Prostate gland (tissue), 2 donors: Measurements from ENCODE around the gene FAM151B. TPM values are rescaled to one million over a fixed set of nuclear protein-coding genes. Genes with fewer than 3 reads are reported as not detected.
"Not testable (repeated sequence)": the region's sequence is repeated elsewhere in the genome, so short reads cannot be mapped to it uniquely, and the experiment has no call there.

ENCODE experiments used
- DNase-seq: peaks from one replicate; pipeline ENCODE4 v3.0.0-alpha.2; 2019; ENCODE audit warnings: low spot score
- H3K27ac ChIP-seq, 2 donors: fragments of 200-600 bp; sonication (generic); 2 replicates each; pipeline ENCODE4 v1.5.1; 2017 to 2019
- H3K27me3 ChIP-seq: fragments of 200-600 bp; sonication (generic); replicated peaks from 2 replicates; pipeline ENCODE4 v1.5.1; 2019; ENCODE audit not compliant: insufficient read depth
- H3K36me3 ChIP-seq, 2 donors: fragments of 200-600 bp; sonication (generic); 1 replicate in 1 of 2; 2 replicates in 1 of 2; pipeline versions ENCODE4 v1.5.1 to v1.8.1; 2017 to 2019
- H3K4me1 ChIP-seq: fragments of 200-600 bp; sonication (generic); replicated peaks from 2 replicates; pipeline ENCODE4 v1.5.1; 2019
- H3K4me3 ChIP-seq, 2 donors: fragments of 200-600 bp; sonication (generic); 2 replicates each; pipeline ENCODE4 v1.5.1; 2017 to 2019
- H3K9me3 ChIP-seq: fragments of 200-600 bp; sonication (generic); 2 replicates; pipeline ENCODE4 v1.5.1; 2017
- CTCF ChIP-seq, 4 experiments: fragments of 200-600 bp in 2 of 4; fragments of 450-650 bp in 2 of 4; sonication (generic) in 2 of 4; IDR thresholded peaks; 1 replicate in 3 of 4; 2 replicates in 1 of 4; pipeline ENCODE4 v1.5.1; 2016 to 2019; ENCODE audit warnings: antibody characterized with exemption in 4 of 4, mild to moderate bottlenecking in 2 of 4, moderate library complexity in 2 of 4
- POLR2A ChIP-seq: fragments of 450-650 bp; IDR thresholded peaks from one replicate; pipeline ENCODE4 v1.6.1; 2016; ENCODE audit warnings: antibody characterized with exemption, mild to moderate bottlenecking
- POLR2AphosphoS5 ChIP-seq: sonication (generic); formaldehyde crosslinking; IDR thresholded peaks from one replicate; pipeline ENCODE4 v1.6.1; 2017; ENCODE audit warnings: antibody characterized with exemption
- WGBS: methylation state at CpG from one replicate; pipeline ENCODE4 v1.1.5; 2018; 5-methylcytosine and 5-hydroxymethylcytosine counted together
- intact Hi-C: fragments of 100-400 bp; cut with DNase I; formaldehyde crosslinking; loops from one replicate; pipeline ENCODE4 v1.14.2; 2022
- total RNA-seq, 2 donors: library from RNA; depleted of rRNA; stranded (reverse); fragments of >200 nt; gene quantifications; one replicate each; pipeline ENCODE4 v1.1.0, GENCODE V29; 2016

FAM151B gene
- total RNA-seq, 2 donors from 2014 or later, result 3.2 to 3.3 TPM

- Histone ChIP-seq H3K4me1 (no peaks in the 10 kb centered on the region), H3K4me3 (no peak overlapping the region), H3K27ac (no peak overlapping the region), H3K36me3 (peaks cover 0 to 4% of the 10 kb centered on the region in 2 donors), H3K9me3 (no peaks in the 10 kb centered on the region), H3K27me3 (no peaks in the 10 kb centered on the region)
- no peak for DNase-seq
- TF ChIP-seq CTCF (IDR thresholded peaks at IDR 0.05), result no peak
- no peak for TF ChIP-seq POLR2AphosphoS5
- no peak for TF ChIP-seq POLR2A
- intact Hi-C loops, result no loop called here
- WGBS, result 91% methylated on average over 3 of the region's 3 CpGs
Measured at GRCh38 chr5:80483636-80484232, 4.2 kb upstream of the FAM151B start.

- H3K4me3 ChIP-seq, result peak overlapping the region; percentile 53 to 64
- peak overlapping the region; percentile 82 to 88 for H3K27ac ChIP-seq
- H3K27me3 ChIP-seq, result no peaks in the 10 kb centered on the region
- no peak for TF ChIP-seq CTCF (IDR thresholded peaks at IDR 0.05)
- TF ChIP-seq POLR2AphosphoS5, result no peak
- TF ChIP-seq POLR2A, result no peak
- no peak for DNase-seq
- 56% methylated on average over 18 of the region's 18 CpGs for WGBS
- intact Hi-C loops, result loop anchor here (5.0 kb wide), 2 partner anchors 80 to 185 kb away; partner anchors contain the start of gene ZFYVE16
- H3K36me3 ChIP-seq, result peaks cover 0 to 4% of the 10 kb centered on the region in 2 donors
- H3K9me3 ChIP-seq, result no peaks in the 10 kb centered on the region
- no peaks in the 10 kb centered on the region for H3K4me1 ChIP-seq
Measured at GRCh38 chr5:80487444-80487828, 464 bp upstream of the FAM151B start.

- H3K27ac ChIP-seq, result no peak overlapping the region
- H3K27me3 ChIP-seq, result no peaks in the 10 kb centered on the region
- H3K9me3 ChIP-seq, result no peaks in the 10 kb centered on the region
- no peaks in the 10 kb centered on the region for H3K4me1 ChIP-seq
- TF ChIP-seq CTCF (IDR thresholded peaks at IDR 0.05), result no peak
- TF ChIP-seq POLR2AphosphoS5, result no peak
- no peak for TF ChIP-seq POLR2A
- intact Hi-C loops, result no loop called here
- no peaks in the 10 kb centered on the region for H3K36me3 ChIP-seq
- 94% methylated on average over 3 of the region's 3 CpGs for WGBS
- no peak for DNase-seq
- H3K4me3 ChIP-seq, result no peak overlapping the region
Measured at GRCh38 chr5:80491296-80491695, 3.4 kb downstream of the FAM151B start.

- 89% methylated on average over 3 of the region's 3 CpGs for WGBS
- Histone ChIP-seq H3K27me3 (no peaks in the 10 kb centered on the region), H3K27ac (no peak overlapping the region), H3K36me3 (no peaks in the 10 kb centered on the region), H3K9me3 (no peaks in the 10 kb centered on the region), H3K4me1 (no peaks in the 10 kb centered on the region), H3K4me3 (no peak overlapping the region)
- DNase-seq, result no peak
- intact Hi-C loops, result no loop called here
- TF ChIP-seq POLR2AphosphoS5 (no peak), POLR2A (no peak), CTCF (IDR thresholded peaks at IDR 0.05) (no peak)
Measured at GRCh38 chr5:80492741-80493140, 4.8 kb downstream of the FAM151B start.

- H3K27ac ChIP-seq, H3K27me3 ChIP-seq, H3K4me3 ChIP-seq, H3K36me3 ChIP-seq, H3K9me3 ChIP-seq, intact Hi-C loops, H3K4me1 ChIP-seq: not testable (repeated sequence)
- peak; percentile 3 for TF ChIP-seq POLR2AphosphoS5
- WGBS, result 60% methylated on average over 7 of the region's 7 CpGs
- DNase-seq, result peak; percentile 22
Measured at GRCh38 chr5:80493443-80493842, 5.5 kb downstream of the FAM151B start.
